ENCODE results near the gene RAMP3. TPM values are rescaled to one million over a fixed set of nuclear protein-coding genes. Genes with fewer than 3 reads are reported as not detected.

The RAMP3 gene
- total RNA-seq, 1 donor from 2014 or later: not detected

DNA sequence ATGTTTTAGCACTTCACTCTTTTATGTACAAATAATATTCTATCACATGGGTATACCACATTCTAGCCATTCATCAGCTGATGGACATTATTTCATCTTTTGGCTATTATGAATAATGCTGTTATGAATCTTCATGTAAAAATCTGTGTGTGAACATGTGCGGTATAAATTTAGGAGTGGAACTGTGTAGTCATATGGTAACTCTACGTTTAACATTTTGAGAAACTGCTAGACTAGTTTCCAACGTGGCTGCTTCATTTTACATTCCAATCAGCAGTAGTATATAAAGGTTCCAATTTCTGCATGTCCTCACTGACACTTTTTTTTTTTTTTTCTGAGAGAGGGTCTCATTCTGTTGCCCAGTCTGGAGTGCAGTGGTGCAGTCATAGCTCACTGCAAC is 8.3 kb downstream of the RAMP3 start:
- peaks cover 1% of the 10 kb centered on the region for H3K27me3 ChIP-seq (ENCODE audit: insufficient read depth, low read length)
- H3K9ac ChIP-seq (ENCODE audit: low read length): no peak overlapping the region
- H3K27ac ChIP-seq (ENCODE audit: low read depth, low read length): no peak overlapping the region
- H3K9me3 ChIP-seq (ENCODE audit: insufficient read depth, low read depth, low read length): peaks cover 4% of the 10 kb centered on the region
- H3K4me1 ChIP-seq (ENCODE audit: insufficient read depth, low read length): no peaks in the 10 kb centered on the region
- DNase-seq (ENCODE audit: low read depth) (no peak), FAIRE-seq (no peak)
- Mint-ChIP-seq H3K27ac (ENCODE audit: unreplicated experiment) (no peak overlapping the region), H3K27me3 (ENCODE audit: low read depth, unreplicated experiment) (peaks cover 21% of the 10 kb centered on the region), H3K36me3 (ENCODE audit: low read depth, unreplicated experiment) (no peaks in the 10 kb centered on the region), H3K4me1 (ENCODE audit: low read depth, unreplicated experiment) (no peaks in the 10 kb centered on the region), H3K4me3 (ENCODE audit: unreplicated experiment) (no peak overlapping the region), H3K9me3 (ENCODE audit: unreplicated experiment) (peaks cover 5% of the 10 kb centered on the region)
- H4K20me1 ChIP-seq (ENCODE audit: insufficient read depth, low read length): no peaks in the 10 kb centered on the region
- no peak overlapping the region for H2AFZ ChIP-seq (ENCODE audit: low read depth, low read length)
- no peak for TF ChIP-seq EZH2 (IDR thresholded peaks at IDR 0.05; ENCODE audit: insufficient read depth, low read length)
- TF ChIP-seq, protein P1, sequence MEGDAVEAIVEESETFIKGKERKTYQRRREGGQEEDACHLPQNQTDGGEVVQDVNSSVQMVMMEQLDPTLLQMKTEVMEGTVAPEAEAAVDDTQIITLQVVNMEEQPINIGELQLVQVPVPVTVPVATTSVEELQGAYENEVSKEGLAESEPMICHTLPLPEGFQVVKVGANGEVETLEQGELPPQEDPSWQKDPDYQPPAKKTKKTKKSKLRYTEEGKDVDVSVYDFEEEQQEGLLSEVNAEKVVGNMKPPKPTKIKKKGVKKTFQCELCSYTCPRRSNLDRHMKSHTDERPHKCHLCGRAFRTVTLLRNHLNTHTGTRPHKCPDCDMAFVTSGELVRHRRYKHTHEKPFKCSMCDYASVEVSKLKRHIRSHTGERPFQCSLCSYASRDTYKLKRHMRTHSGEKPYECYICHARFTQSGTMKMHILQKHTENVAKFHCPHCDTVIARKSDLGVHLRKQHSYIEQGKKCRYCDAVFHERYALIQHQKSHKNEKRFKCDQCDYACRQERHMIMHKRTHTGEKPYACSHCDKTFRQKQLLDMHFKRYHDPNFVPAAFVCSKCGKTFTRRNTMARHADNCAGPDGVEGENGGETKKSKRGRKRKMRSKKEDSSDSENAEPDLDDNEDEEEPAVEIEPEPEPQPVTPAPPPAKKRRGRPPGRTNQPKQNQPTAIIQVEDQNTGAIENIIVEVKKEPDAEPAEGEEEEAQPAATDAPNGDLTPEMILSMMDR (IDR thresholded peaks at IDR 0.05; ENCODE audit: insufficient read depth, low read depth, low read length): no peak
- H3K4me3 ChIP-seq (ENCODE audit: insufficient read depth, low read depth, low read length): no peak overlapping the region
- no peak overlapping the region for H3K4me2 ChIP-seq (ENCODE audit: low read length)
- H3K36me3 ChIP-seq (ENCODE audit: insufficient read depth, low read length): no peaks in the 10 kb centered on the region
- H3K79me2 ChIP-seq (ENCODE audit: insufficient read depth, low read length): no peaks in the 10 kb centered on the region

DNA sequence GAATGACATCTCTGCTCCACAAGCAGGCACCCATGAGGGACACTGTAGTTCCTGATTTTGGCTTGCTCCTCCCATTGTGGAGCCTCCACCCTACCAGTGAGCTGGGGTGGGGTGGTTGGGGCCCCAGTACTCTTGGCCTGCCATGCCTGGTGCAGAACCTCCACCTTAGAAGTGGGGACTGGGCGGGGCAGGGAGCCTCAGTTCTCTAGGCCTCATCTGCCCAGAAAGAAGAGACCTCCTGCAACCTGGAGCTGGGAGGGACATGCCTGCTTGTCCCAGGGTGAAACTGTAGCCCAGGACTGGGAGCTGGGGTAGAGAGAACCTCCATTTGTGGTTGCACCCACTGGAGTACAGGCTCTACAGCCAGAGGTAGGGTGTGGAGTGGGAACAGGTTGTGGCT is 14.4 kb downstream of the RAMP3 start:
- DNase-seq (ENCODE audit: low read depth): no peak
- no peak for TF ChIP-seq EZH2 (IDR thresholded peaks at IDR 0.05; ENCODE audit: insufficient read depth, low read length)
- TF ChIP-seq, protein P1 (IDR thresholded peaks at IDR 0.05; ENCODE audit: insufficient read depth, low read depth, low read length): no peak
- Histone ChIP-seq H3K4me3 (ENCODE audit: insufficient read depth, low read depth, low read length) (no peak overlapping the region), H3K27ac (ENCODE audit: low read depth, low read length) (no peak overlapping the region), H3K36me3 (ENCODE audit: insufficient read depth, low read length) (no peaks in the 10 kb centered on the region), H3K9ac (ENCODE audit: low read length) (no peak overlapping the region), H2AFZ (ENCODE audit: low read depth, low read length) (no peak overlapping the region), H3K4me2 (ENCODE audit: low read length) (no peak overlapping the region), H3K9me3 (ENCODE audit: insufficient read depth, low read depth, low read length) (no peaks in the 10 kb centered on the region), H3K4me1 (ENCODE audit: insufficient read depth, low read length) (no peaks in the 10 kb centered on the region), H4K20me1 (ENCODE audit: insufficient read depth, low read length) (no peaks in the 10 kb centered on the region), H3K79me2 (ENCODE audit: insufficient read depth, low read length) (no peaks in the 10 kb centered on the region), H3K27me3 (ENCODE audit: insufficient read depth, low read length) (peaks cover 5% of the 10 kb centered on the region)
- Mint-ChIP-seq H3K36me3 (ENCODE audit: low read depth, unreplicated experiment) (no peaks in the 10 kb centered on the region), H3K4me1 (ENCODE audit: low read depth, unreplicated experiment) (no peaks in the 10 kb centered on the region), H3K9me3 (ENCODE audit: unreplicated experiment) (peaks cover 4% of the 10 kb centered on the region), H3K4me3 (ENCODE audit: unreplicated experiment) (no peak overlapping the region), H3K27me3 (ENCODE audit: low read depth, unreplicated experiment) (peaks cover 32% of the 10 kb centered on the region), H3K27ac (ENCODE audit: unreplicated experiment) (no peak overlapping the region)
- FAIRE-seq: no peak

DNA sequence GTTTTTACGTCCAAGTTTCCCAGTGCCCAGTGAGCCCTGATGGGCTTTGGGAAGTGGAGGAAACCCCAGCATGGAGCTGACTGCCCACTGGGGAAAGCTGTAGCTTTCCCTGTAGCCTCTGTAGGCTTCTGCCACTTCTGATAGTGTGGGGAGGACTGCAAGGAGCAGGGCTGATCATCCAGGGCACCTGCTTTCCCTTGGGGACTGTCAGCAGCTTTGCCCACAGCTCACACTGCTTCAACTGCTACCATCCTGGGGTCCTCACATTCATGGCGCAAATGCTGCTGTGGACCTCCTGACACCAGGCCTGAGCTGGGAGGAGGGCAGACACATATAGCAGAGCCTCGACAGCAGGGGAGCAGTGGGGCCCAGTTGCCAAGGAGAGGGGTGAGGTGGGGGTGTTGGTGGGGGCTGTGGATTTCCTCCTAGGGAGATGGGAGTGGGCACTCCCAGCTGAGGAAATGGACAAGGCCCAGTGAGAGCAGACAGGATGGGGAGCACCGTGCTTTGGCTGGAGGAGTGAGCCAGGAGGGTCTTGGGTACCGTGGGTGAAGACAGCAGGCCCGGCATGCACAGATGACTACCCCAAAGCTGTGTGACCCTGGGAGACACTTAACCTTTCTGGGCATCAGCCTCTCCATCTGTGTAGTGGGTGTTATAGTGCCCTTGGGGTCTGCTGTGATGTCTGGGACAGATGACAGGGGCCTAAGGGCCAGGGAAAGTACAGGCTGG is 16.2 kb downstream of the RAMP3 start:
- Histone ChIP-seq H3K9ac (ENCODE audit: low read length) (no peak overlapping the region), H3K27me3 (ENCODE audit: insufficient read depth, low read length) (peaks cover 5% of the 10 kb centered on the region), H4K20me1 (ENCODE audit: insufficient read depth, low read length) (no peaks in the 10 kb centered on the region), H3K9me3 (ENCODE audit: insufficient read depth, low read depth, low read length) (no peaks in the 10 kb centered on the region), H3K4me2 (ENCODE audit: low read length) (no peak overlapping the region), H2AFZ (ENCODE audit: low read depth, low read length) (no peak overlapping the region), H3K27ac (ENCODE audit: low read depth, low read length) (no peak overlapping the region), H3K4me3 (ENCODE audit: insufficient read depth, low read depth, low read length) (no peak overlapping the region), H3K4me1 (ENCODE audit: insufficient read depth, low read length) (no peaks in the 10 kb centered on the region), H3K79me2 (ENCODE audit: insufficient read depth, low read length) (no peaks in the 10 kb centered on the region), H3K36me3 (ENCODE audit: insufficient read depth, low read length) (no peaks in the 10 kb centered on the region)
- no peak for FAIRE-seq
- H3K4me1 Mint-ChIP-seq (ENCODE audit: low read depth, unreplicated experiment): no peaks in the 10 kb centered on the region
- DNase-seq (ENCODE audit: low read depth): no peak
- H3K36me3 Mint-ChIP-seq (ENCODE audit: low read depth, unreplicated experiment): no peaks in the 10 kb centered on the region
- no peak overlapping the region for H3K4me3 Mint-ChIP-seq (ENCODE audit: unreplicated experiment)
- H3K27me3 Mint-ChIP-seq (ENCODE audit: low read depth, unreplicated experiment): peaks cover 41% of the 10 kb centered on the region
- H3K27ac Mint-ChIP-seq (ENCODE audit: unreplicated experiment): no peak overlapping the region
- H3K9me3 Mint-ChIP-seq (ENCODE audit: unreplicated experiment): peaks cover 2% of the 10 kb centered on the region
- no peak for TF ChIP-seq EZH2 (IDR thresholded peaks at IDR 0.05; ENCODE audit: insufficient read depth, low read length)
- TF ChIP-seq, protein P1 (IDR thresholded peaks at IDR 0.05; ENCODE audit: insufficient read depth, low read depth, low read length): no peak

Measured in astrocyte (in vitro differentiated cells and primary cell).